MM.1S (cell line): ENCODE data around the gene PRM2.

Source experiments
- CTCF ChIP-seq: fragments of 300-600 bp; sonication (generic); IDR thresholded peaks from 2 replicates; pipeline ENCODE4 v1.5.1; 2016; ENCODE audit warnings: antibody characterized with exemption, low read length, mixed read lengths
- EZH2 ChIP-seq: fragments of 300-600 bp; sonication (generic); optimal IDR thresholded peaks from 2 replicates; pipeline ENCODE3; 2017; ENCODE audit warnings: low read depth, mild to moderate bottlenecking, antibody characterized with exemption, low read length, mixed read lengths
- EZH2phosphoT487 ChIP-seq: fragments of 300-600 bp; sonication (generic); IDR thresholded peaks from 2 replicates; pipeline ENCODE4 v1.6.1; 2018; ENCODE audit warnings: antibody characterized with exemption, low read length

DNA sequence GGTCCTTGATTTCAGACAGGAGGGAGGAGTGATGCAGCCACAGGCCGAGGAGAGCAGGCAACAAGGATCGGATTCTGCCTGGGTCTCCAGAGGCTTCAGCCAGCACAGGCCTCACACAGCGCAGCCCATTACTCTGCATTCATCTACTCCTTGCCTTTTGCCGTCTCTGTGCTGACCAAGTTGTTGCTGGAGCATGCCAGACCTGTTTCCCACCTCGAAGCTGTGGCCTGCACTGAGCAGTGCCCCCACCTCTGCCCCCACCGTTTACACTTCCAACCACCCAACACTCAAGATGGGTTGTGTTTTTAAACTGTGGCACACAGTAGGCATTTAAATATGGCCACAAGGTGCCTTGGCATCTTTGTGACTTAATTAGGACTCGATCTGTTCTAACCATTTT lies 1.3 kb downstream of the PRM2 start:
- TF ChIP-seq CTCF (no peak), EZH2phosphoT487 (no peak), EZH2 (no peak)
